ENCODE data around the gene S100PBP. TPM values are rescaled to one million over a fixed set of nuclear protein-coding genes. Genes with fewer than 3 reads are reported as not detected.

The S100PBP gene
- total RNA-seq, 2 experiments from 2014 or later: 27.9 to 34.3 TPM

- POLR2A ChIA-PET: interaction anchor here (0.6 kb wide), 1 partner anchor 37 kb away, joined by 5 read pairs; no protein-coding TSS in a partner anchor
Measured at GRCh38 chr1:32897082-32898049, 79.9 kb downstream of the S100PBP start.

GRCh38 chr1:32898056-32898455 is 80.6 kb downstream of the S100PBP start:
- ChIA-PET POLR2A (no interaction called here), CTCF (interaction anchor here (1.2 to 2.2 kb wide), 2 partner anchors 12 to 25 kb away, joined by 3 to 10 read pairs; partner anchors contain the start of gene HPCA)
- Mint-ChIP-seq H3K27me3 (peaks cover 43% of the 10 kb centered on the region), H3K9me3 (ENCODE audit: low read depth) (no peaks in the 10 kb centered on the region), H3K27ac (no peak overlapping the region), H3K36me3 (ENCODE audit: low read depth) (no peaks in the 10 kb centered on the region), H3K4me1 (peaks cover 6% of the 10 kb centered on the region), H3K4me3 (no peak overlapping the region)
- no peak for DNase-seq
- intact Hi-C loops (cut with DNase I, micrococcal nuclease): no loop called here
- ATAC-seq: no peak

More at GRCh38 chr1:32897082-32898049, 79.9 kb downstream of the S100PBP start:
- Mint-ChIP-seq H3K27ac (no peak overlapping the region), H3K27me3 (peaks cover 41% of the 10 kb centered on the region), H3K4me3 (no peak overlapping the region), H3K4me1 (peaks cover 9% of the 10 kb centered on the region), H3K9me3 (ENCODE audit: low read depth) (no peaks in the 10 kb centered on the region), H3K36me3 (ENCODE audit: low read depth) (no peaks in the 10 kb centered on the region)
- CTCF ChIA-PET: interaction anchor here (1.1 kb wide), 1 partner anchor 17 kb away, joined by 5 read pairs; no protein-coding TSS in a partner anchor
- ATAC-seq (no peak), DNase-seq (no peak)
- intact Hi-C loops (cut with DNase I, micrococcal nuclease): no loop called here

- POLR2A ChIA-PET: interaction anchor here (0.5 kb wide), 1 partner anchor 131 kb away, joined by 10 read pairs; no protein-coding TSS in a partner anchor
- ATAC-seq: no peak
- no peak overlapping the region for H3K4me3 Mint-ChIP-seq
- CTCF ChIA-PET: interaction anchor here (0.8 to 2.2 kb wide), 3 partner anchors 12 to 109 kb away, joined by 3 to 10 read pairs (median 3); partner anchors contain the start of gene HPCA
- DNase-seq: no peak
- H3K27ac Mint-ChIP-seq: no peak overlapping the region
- no peaks in the 10 kb centered on the region for H3K36me3 Mint-ChIP-seq (ENCODE audit: low read depth)
- no peaks in the 10 kb centered on the region for H3K9me3 Mint-ChIP-seq (ENCODE audit: low read depth)
- intact Hi-C loops (cut with DNase I, micrococcal nuclease): no loop called here
- H3K27me3 Mint-ChIP-seq: peaks cover 42% of the 10 kb centered on the region
- H3K4me1 Mint-ChIP-seq: peaks cover 6% of the 10 kb centered on the region
Measured at GRCh38 chr1:32898958-32899357, 81.5 kb downstream of the S100PBP start.

GRCh38 chr1:32899586-32900296 is 82.3 kb downstream of the S100PBP start:
- no peak for ATAC-seq
- H3K4me1 Mint-ChIP-seq: peaks cover 6% of the 10 kb centered on the region
- ChIA-PET POLR2A (interaction anchor here (0.5 kb wide), 1 partner anchor 130 kb away, joined by 10 read pairs; no protein-coding TSS in a partner anchor), CTCF (interaction anchor here (0.7 to 2.2 kb wide), 4 partner anchors 13 to 435 kb away, joined by 3 to 10 read pairs (median 3); partner anchors contain the start of gene HPCA)
- H3K36me3 Mint-ChIP-seq (ENCODE audit: low read depth): no peaks in the 10 kb centered on the region
- H3K27me3 Mint-ChIP-seq: peaks cover 42% of the 10 kb centered on the region
- H3K27ac Mint-ChIP-seq: no peak overlapping the region
- no peak overlapping the region for H3K4me3 Mint-ChIP-seq
- intact Hi-C loops (cut with DNase I, micrococcal nuclease): no loop called here
- no peak for DNase-seq
- no peaks in the 10 kb centered on the region for H3K9me3 Mint-ChIP-seq (ENCODE audit: low read depth)

GRCh38 chr1:32900371-32900955 is 83.0 kb downstream of the S100PBP start:
- Mint-ChIP-seq H3K9me3 (ENCODE audit: low read depth) (no peaks in the 10 kb centered on the region), H3K4me1 (peaks cover 6% of the 10 kb centered on the region), H3K27me3 (peaks cover 41% of the 10 kb centered on the region), H3K36me3 (ENCODE audit: low read depth) (no peaks in the 10 kb centered on the region), H3K27ac (no peak overlapping the region), H3K4me3 (peak overlapping the region; percentile 42)
- ATAC-seq (no peak), DNase-seq (no peak)
- ChIA-PET POLR2A (no interaction called here), CTCF (interaction anchor here (0.7 to 0.8 kb wide), 3 partner anchors 24 to 434 kb away, joined by 3 read pairs; no protein-coding TSS in a partner anchor)
- intact Hi-C loops (cut with DNase I, micrococcal nuclease): no loop called here

GRCh38 chr1:32900956-32901822 is 83.7 kb downstream of the S100PBP start, which contains the start of gene TMEM54:
TSS of gene TMEM54 (minus strand) at chr1:32901389. CDS start at chr1:32901238, 151 bp downstream.
- Mint-ChIP-seq H3K4me3 (peak within 1 kb of the TSS; percentile 65), H3K9me3 (ENCODE audit: low read depth) (no peaks in the 10 kb centered on the region), H3K27me3 (peaks cover 38% of the 10 kb centered on the region), H3K4me1 (peaks cover 6% of the 10 kb centered on the region), H3K27ac (no peak within 1 kb of the TSS), H3K36me3 (ENCODE audit: low read depth) (no peaks in the 10 kb centered on the region)
- DNase-seq (peak; percentile 38), ATAC-seq (peak; percentile 64)
- POLR2A ChIA-PET: no interaction called here
- intact Hi-C loops (cut with DNase I, micrococcal nuclease): no loop called here
- CTCF ChIA-PET: interaction anchor here (0.7 kb wide), 1 partner anchor 154 kb away, joined by 3 read pairs; no protein-coding TSS in a partner anchor

- peaks cover 35% of the 10 kb centered on the region for H3K27me3 Mint-ChIP-seq
- DNase-seq (no peak), ATAC-seq (no peak)
- peak overlapping the region; percentile 65 for H3K4me3 Mint-ChIP-seq
- intact Hi-C loops (cut with DNase I, micrococcal nuclease): no loop called here
- POLR2A ChIA-PET: no interaction called here
- H3K9me3 Mint-ChIP-seq (ENCODE audit: low read depth): no peaks in the 10 kb centered on the region
- no peak overlapping the region for H3K27ac Mint-ChIP-seq
- CTCF ChIA-PET: interaction anchor here (0.8 to 1.1 kb wide), 2 partner anchors 18 to 186 kb away, joined by 3 read pairs; no protein-coding TSS in a partner anchor
- peaks cover 6% of the 10 kb centered on the region for H3K4me1 Mint-ChIP-seq
- H3K36me3 Mint-ChIP-seq (ENCODE audit: low read depth): no peaks in the 10 kb centered on the region
Measured at GRCh38 chr1:32901823-32902534, 84.5 kb downstream of the S100PBP start.

GRCh38 chr1:32902535-32902920 is 85.1 kb downstream of the S100PBP start:
- no peaks in the 10 kb centered on the region for H3K9me3 Mint-ChIP-seq (ENCODE audit: low read depth)

GRCh38 chr1:32903991-32904785 is 86.7 kb downstream of the S100PBP start:
- intact Hi-C loops (cut with DNase I, micrococcal nuclease): no loop called here
- POLR2A ChIA-PET: no interaction called here

More at GRCh38 chr1:32902535-32902920, 85.1 kb downstream of the S100PBP start:
- H3K27me3 Mint-ChIP-seq: peaks cover 35% of the 10 kb centered on the region
- POLR2A ChIA-PET: no interaction called here
- intact Hi-C loops (cut with DNase I, micrococcal nuclease): no loop called here
- ATAC-seq: no peak
- peaks cover 6% of the 10 kb centered on the region for H3K4me1 Mint-ChIP-seq
- no peaks in the 10 kb centered on the region for H3K36me3 Mint-ChIP-seq (ENCODE audit: low read depth)
- CTCF ChIA-PET: interaction anchor here (0.6 to 1.1 kb wide), 3 partner anchors 18 to 186 kb away, joined by 3 read pairs; no protein-coding TSS in a partner anchor
- no peak overlapping the region for H3K27ac Mint-ChIP-seq
- DNase-seq: no peak
- H3K4me3 Mint-ChIP-seq: no peak overlapping the region

More at GRCh38 chr1:32903991-32904785, 86.7 kb downstream of the S100PBP start:
- peaks cover 6% of the 10 kb centered on the region for H3K4me1 Mint-ChIP-seq
- ATAC-seq (no peak), DNase-seq (no peak)
- H3K27me3 Mint-ChIP-seq: peaks cover 30% of the 10 kb centered on the region
- no peak overlapping the region for H3K27ac Mint-ChIP-seq
- no peak overlapping the region for H3K4me3 Mint-ChIP-seq
- CTCF ChIA-PET: interaction anchor here (0.5 to 1.3 kb wide), 9 partner anchors 9 to 384 kb away, joined by 3 to 4 read pairs (median 3); no protein-coding TSS in a partner anchor
- H3K9me3 Mint-ChIP-seq (ENCODE audit: low read depth): no peaks in the 10 kb centered on the region
- H3K36me3 Mint-ChIP-seq (ENCODE audit: low read depth): no peaks in the 10 kb centered on the region
